NB4 (cell line): ENCODE measurements around the gene TNPO1.

Experiments
- DNase-seq: peaks from one replicate; pipeline ENCODE4 v3.0.0; 2010; ENCODE audit warnings: low read depth
- H3K4me3 ChIP-seq: one replicate; pipeline ENCODE4 v1.5.1; 2011; ENCODE audit warnings: mild to moderate bottlenecking, low read depth, low read length, moderate library complexity
- CTCF ChIP-seq: IDR thresholded peaks from one replicate; pipeline ENCODE4 v1.5.1; 2012; ENCODE audit warnings: low read depth, low read length
- MAX ChIP-seq: IDR thresholded peaks from 2 replicates; pipeline ENCODE4 v1.6.1; 2011; ENCODE audit warnings: low read depth, low read length
- MYC ChIP-seq: IDR thresholded peaks from 2 replicates; pipeline ENCODE4 v1.6.1; 2011; ENCODE audit warnings: low read depth, low read length
- POLR2A ChIP-seq: IDR thresholded peaks from 2 replicates; pipeline ENCODE4 v1.6.1; 2011; ENCODE audit warnings: mild to moderate bottlenecking; ENCODE audit not compliant: insufficient read length; ENCODE audit errors: extremely low read depth

TNPO1 gene

GRCh38 chr5:72936893-72937292 is 120.4 kb downstream of the TNPO1 start:
- TF ChIP-seq POLR2A: no peak
- no peak for TF ChIP-seq MAX
- no peak for TF ChIP-seq CTCF
- no peak overlapping the region for H3K4me3 ChIP-seq
- no peak for DNase-seq

GRCh38 chr5:72937517-72938061 is 121.1 kb downstream of the TNPO1 start:
- no peak overlapping the region for H3K4me3 ChIP-seq
- TF ChIP-seq POLR2A (no peak), MAX (no peak), CTCF (no peak), MYC (no peak)
- peak; percentile 51 for DNase-seq

GRCh38 chr5:72938206-72938605 is 121.7 kb downstream of the TNPO1 start:
- no peak overlapping the region for H3K4me3 ChIP-seq
- TF ChIP-seq CTCF: no peak
- TF ChIP-seq MAX: no peak
- DNase-seq: no peak

GRCh38 chr5:72940082-72940481 is 123.6 kb downstream of the TNPO1 start:
- no peak for TF ChIP-seq MAX
- no peak for TF ChIP-seq MYC
- no peak for TF ChIP-seq CTCF
- TF ChIP-seq POLR2A: no peak
- DNase-seq: peak; percentile 51
- no peak overlapping the region for H3K4me3 ChIP-seq

- DNase-seq: no peak
- no peak overlapping the region for H3K4me3 ChIP-seq
- TF ChIP-seq POLR2A: no peak
- no peak for TF ChIP-seq MAX
- no peak for TF ChIP-seq MYC
- no peak for TF ChIP-seq CTCF
Measured at GRCh38 chr5:72943307-72943706, 126.8 kb downstream of the TNPO1 start.

GRCh38 chr5:72947498-72947897 is 131.0 kb downstream of the TNPO1 start:
- TF ChIP-seq POLR2A (no peak), MYC (no peak), MAX (no peak), CTCF (no peak)
- DNase-seq: no peak
- H3K4me3 ChIP-seq: no peak overlapping the region
